ENCODE data around the gene PPM1B. TPM values are rescaled to one million over a fixed set of nuclear protein-coding genes. Genes with fewer than 3 reads are reported as not detected.

Gene PPM1B
- total RNA-seq, 1 donor from 2014 or later, result 45.9 TPM

- Mint-ChIP-seq H3K4me1 (ENCODE audit: low read depth) (peaks cover 2% of the 10 kb centered on the region), H3K4me3 (ENCODE audit: low read depth) (no peak overlapping the region), H3K27ac (no peak overlapping the region), H3K27me3 (ENCODE audit: low read depth) (peaks cover 19% of the 10 kb centered on the region), H3K36me3 (ENCODE audit: low read depth) (no peaks in the 10 kb centered on the region), H3K9me3 (no peaks in the 10 kb centered on the region)
- intact Hi-C loops (cut with micrococcal nuclease), result no loop called here
- DNase-seq (ENCODE audit: low spot score), result no peak
These were observed 31.6 kb upstream of the PPM1B start for GRCh38 chr2:44137048-44137447.

- intact Hi-C loops (cut with micrococcal nuclease), result no loop called here
- no peak overlapping the region for H3K27ac Mint-ChIP-seq
- H3K4me3 Mint-ChIP-seq (ENCODE audit: low read depth), result no peak overlapping the region
- H3K4me1 Mint-ChIP-seq (ENCODE audit: low read depth), result peaks cover 2% of the 10 kb centered on the region
- no peaks in the 10 kb centered on the region for H3K9me3 Mint-ChIP-seq
- no peaks in the 10 kb centered on the region for H3K36me3 Mint-ChIP-seq (ENCODE audit: low read depth)
- peaks cover 20% of the 10 kb centered on the region for H3K27me3 Mint-ChIP-seq (ENCODE audit: low read depth)
- no peak for DNase-seq (ENCODE audit: low spot score)
These were observed 30.7 kb upstream of the PPM1B start for GRCh38 chr2:44137872-44138551.

- Mint-ChIP-seq H3K4me3 (ENCODE audit: low read depth) (no peak overlapping the region), H3K27ac (no peak overlapping the region), H3K36me3 (ENCODE audit: low read depth) (no peaks in the 10 kb centered on the region), H3K9me3 (no peaks in the 10 kb centered on the region), H3K27me3 (ENCODE audit: low read depth) (peaks cover 18% of the 10 kb centered on the region), H3K4me1 (ENCODE audit: low read depth) (peaks cover 2% of the 10 kb centered on the region)
- intact Hi-C loops (cut with micrococcal nuclease), result no loop called here
- DNase-seq (ENCODE audit: low spot score), result no peak
These were observed 28.9 kb upstream of the PPM1B start for GRCh38 chr2:44139741-44140140.

GRCh38 chr2:44142306-44142705 is 26.4 kb upstream of the PPM1B start:
- peaks cover 6% of the 10 kb centered on the region for H3K4me1 Mint-ChIP-seq (ENCODE audit: low read depth)
- no peak overlapping the region for H3K4me3 Mint-ChIP-seq (ENCODE audit: low read depth)
- no peaks in the 10 kb centered on the region for H3K9me3 Mint-ChIP-seq
- no peak overlapping the region for H3K27ac Mint-ChIP-seq
- H3K36me3 Mint-ChIP-seq (ENCODE audit: low read depth), result no peaks in the 10 kb centered on the region
- DNase-seq (ENCODE audit: low spot score), result no peak
- intact Hi-C loops (cut with micrococcal nuclease), result no loop called here
- H3K27me3 Mint-ChIP-seq (ENCODE audit: low read depth), result peaks cover 12% of the 10 kb centered on the region

GRCh38 chr2:44143701-44144100 is 25.0 kb upstream of the PPM1B start:
- H3K4me3 Mint-ChIP-seq (ENCODE audit: low read depth), result no peak overlapping the region
- H3K27me3 Mint-ChIP-seq (ENCODE audit: low read depth), result peaks cover 12% of the 10 kb centered on the region
- peaks cover 6% of the 10 kb centered on the region for H3K4me1 Mint-ChIP-seq (ENCODE audit: low read depth)
- DNase-seq (ENCODE audit: low spot score), result no peak
- intact Hi-C loops (cut with micrococcal nuclease), result no loop called here
- H3K36me3 Mint-ChIP-seq (ENCODE audit: low read depth), result no peaks in the 10 kb centered on the region
- no peak overlapping the region for H3K27ac Mint-ChIP-seq
- no peaks in the 10 kb centered on the region for H3K9me3 Mint-ChIP-seq

GRCh38 chr2:44148999-44149398 is 19.7 kb upstream of the PPM1B start:
- Mint-ChIP-seq H3K4me1 (ENCODE audit: low read depth) (peaks cover 4% of the 10 kb centered on the region), H3K9me3 (no peaks in the 10 kb centered on the region), H3K36me3 (ENCODE audit: low read depth) (no peaks in the 10 kb centered on the region), H3K4me3 (ENCODE audit: low read depth) (no peak overlapping the region), H3K27me3 (ENCODE audit: low read depth) (peaks cover 4% of the 10 kb centered on the region), H3K27ac (no peak overlapping the region)
- DNase-seq (ENCODE audit: low spot score), result no peak
- intact Hi-C loops (cut with micrococcal nuclease), result no loop called here

- no peak for DNase-seq (ENCODE audit: low spot score)
- H3K27ac Mint-ChIP-seq, result no peak overlapping the region
- peaks cover 4% of the 10 kb centered on the region for H3K27me3 Mint-ChIP-seq (ENCODE audit: low read depth)
- H3K4me1 Mint-ChIP-seq (ENCODE audit: low read depth), result peaks cover 3% of the 10 kb centered on the region
- no peak overlapping the region for H3K4me3 Mint-ChIP-seq (ENCODE audit: low read depth)
- H3K36me3 Mint-ChIP-seq (ENCODE audit: low read depth), result no peaks in the 10 kb centered on the region
- intact Hi-C loops (cut with micrococcal nuclease), result no loop called here
- no peaks in the 10 kb centered on the region for H3K9me3 Mint-ChIP-seq
These were observed 18.2 kb upstream of the PPM1B start for GRCh38 chr2:44150473-44150872.

- intact Hi-C loops (cut with micrococcal nuclease), result no loop called here
- H3K4me1 Mint-ChIP-seq (ENCODE audit: low read depth), result no peaks in the 10 kb centered on the region
- H3K36me3 Mint-ChIP-seq (ENCODE audit: low read depth), result no peaks in the 10 kb centered on the region
- H3K9me3 Mint-ChIP-seq, result no peaks in the 10 kb centered on the region
- H3K27me3 Mint-ChIP-seq (ENCODE audit: low read depth), result peaks cover 4% of the 10 kb centered on the region
- DNase-seq (ENCODE audit: low spot score), result no peak
- H3K4me3 Mint-ChIP-seq (ENCODE audit: low read depth), result no peak overlapping the region
- H3K27ac Mint-ChIP-seq, result no peak overlapping the region
These were observed 15.6 kb upstream of the PPM1B start for GRCh38 chr2:44152865-44153669.

- Mint-ChIP-seq H3K9me3 (no peaks in the 10 kb centered on the region), H3K4me1 (ENCODE audit: low read depth) (no peaks in the 10 kb centered on the region), H3K36me3 (ENCODE audit: low read depth) (no peaks in the 10 kb centered on the region), H3K27me3 (ENCODE audit: low read depth) (no peaks in the 10 kb centered on the region), H3K27ac (no peak overlapping the region), H3K4me3 (ENCODE audit: low read depth) (no peak overlapping the region)
- no peak for DNase-seq (ENCODE audit: low spot score)
- intact Hi-C loops (cut with micrococcal nuclease), result no loop called here
These were observed 12.8 kb upstream of the PPM1B start for GRCh38 chr2:44155666-44156446.

GRCh38 chr2:44163777-44164176 is 4.9 kb upstream of the PPM1B start:
- H3K27ac Mint-ChIP-seq, result no peak overlapping the region
- peaks cover 8% of the 10 kb centered on the region for H3K4me1 Mint-ChIP-seq (ENCODE audit: low read depth)
- DNase-seq (ENCODE audit: low spot score), result no peak
- H3K4me3 Mint-ChIP-seq (ENCODE audit: low read depth), result no peak overlapping the region
- H3K36me3 Mint-ChIP-seq (ENCODE audit: low read depth), result peaks cover 5% of the 10 kb centered on the region
- intact Hi-C loops (cut with micrococcal nuclease), result loop anchor here (10.0 kb wide), 1 partner anchor 389 kb away; the partner anchor contains the start of gene DYNC2LI1
- peaks cover 4% of the 10 kb centered on the region for H3K27me3 Mint-ChIP-seq (ENCODE audit: low read depth)
- peaks cover 8% of the 10 kb centered on the region for H3K9me3 Mint-ChIP-seq

GRCh38 chr2:44164617-44165016 is 4.1 kb upstream of the PPM1B start:
- H3K27ac Mint-ChIP-seq, result no peak overlapping the region
- H3K9me3 Mint-ChIP-seq, result peaks cover 8% of the 10 kb centered on the region
- peaks cover 4% of the 10 kb centered on the region for H3K27me3 Mint-ChIP-seq (ENCODE audit: low read depth)
- peaks cover 8% of the 10 kb centered on the region for H3K4me1 Mint-ChIP-seq (ENCODE audit: low read depth)
- DNase-seq (ENCODE audit: low spot score), result no peak
- no peak overlapping the region for H3K4me3 Mint-ChIP-seq (ENCODE audit: low read depth)
- intact Hi-C loops (cut with micrococcal nuclease), result loop anchor here (5.0 to 10.0 kb wide), 5 partner anchors 73 to 1032 kb away; partner anchors contain the start of genes DYNC2LI1 and LRPPRC
- peaks cover 8% of the 10 kb centered on the region for H3K36me3 Mint-ChIP-seq (ENCODE audit: low read depth)

- Mint-ChIP-seq H3K9me3 (peaks cover 8% of the 10 kb centered on the region), H3K27me3 (ENCODE audit: low read depth) (peaks cover 4% of the 10 kb centered on the region), H3K4me1 (ENCODE audit: low read depth) (peaks cover 16% of the 10 kb centered on the region), H3K4me3 (ENCODE audit: low read depth) (no peak overlapping the region), H3K36me3 (ENCODE audit: low read depth) (peaks cover 14% of the 10 kb centered on the region), H3K27ac (no peak overlapping the region)
- intact Hi-C loops (cut with micrococcal nuclease), result loop anchor here (5.0 to 10.0 kb wide), 5 partner anchors 71 to 1034 kb away; partner anchors contain the start of genes DYNC2LI1 and LRPPRC
- no peak for DNase-seq (ENCODE audit: low spot score)
These were observed 2.6 kb upstream of the PPM1B start for GRCh38 chr2:44166096-44166495.

All from activated T-helper 2 cell treated with anti-CD3 and anti-CD28 coated beads, Interferon-gamma antibody, Interleukin-2, Interleukin-4, amounts not matched to agents 10 μg/mL and 5 μg/mL and 100 μg/mL, durations not matched to agents 14 hours and 24 hours and 36 hours (primary cell).